ENCODE data around the gene MYOM1.
"Not testable (repeated sequence)": the region's sequence is repeated elsewhere in the genome, so short reads cannot be mapped to it uniquely, and the experiment has no call there.

The MYOM1 gene

DNA sequence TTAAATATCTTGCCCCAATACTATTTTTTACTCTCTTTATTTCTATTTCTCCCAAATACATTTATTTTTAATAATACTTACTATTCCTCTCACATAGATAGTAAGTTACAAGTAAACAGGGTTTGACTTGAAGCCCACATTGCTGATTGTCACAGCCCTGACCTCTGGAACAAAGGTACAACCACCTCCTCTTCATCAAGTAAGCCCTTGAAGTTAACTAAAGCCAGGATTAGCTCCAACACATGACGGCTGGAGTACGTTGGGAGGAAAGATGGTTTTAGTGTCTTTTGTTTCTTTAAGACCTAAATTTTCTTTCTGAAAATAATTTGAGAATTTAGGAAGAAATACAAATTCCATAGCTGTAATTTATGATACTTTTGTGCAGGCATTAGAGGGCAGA lies 949 bp downstream of the MYOM1 start:
- no peak for DNase-seq (ENCODE audit: low read depth)

DNA sequence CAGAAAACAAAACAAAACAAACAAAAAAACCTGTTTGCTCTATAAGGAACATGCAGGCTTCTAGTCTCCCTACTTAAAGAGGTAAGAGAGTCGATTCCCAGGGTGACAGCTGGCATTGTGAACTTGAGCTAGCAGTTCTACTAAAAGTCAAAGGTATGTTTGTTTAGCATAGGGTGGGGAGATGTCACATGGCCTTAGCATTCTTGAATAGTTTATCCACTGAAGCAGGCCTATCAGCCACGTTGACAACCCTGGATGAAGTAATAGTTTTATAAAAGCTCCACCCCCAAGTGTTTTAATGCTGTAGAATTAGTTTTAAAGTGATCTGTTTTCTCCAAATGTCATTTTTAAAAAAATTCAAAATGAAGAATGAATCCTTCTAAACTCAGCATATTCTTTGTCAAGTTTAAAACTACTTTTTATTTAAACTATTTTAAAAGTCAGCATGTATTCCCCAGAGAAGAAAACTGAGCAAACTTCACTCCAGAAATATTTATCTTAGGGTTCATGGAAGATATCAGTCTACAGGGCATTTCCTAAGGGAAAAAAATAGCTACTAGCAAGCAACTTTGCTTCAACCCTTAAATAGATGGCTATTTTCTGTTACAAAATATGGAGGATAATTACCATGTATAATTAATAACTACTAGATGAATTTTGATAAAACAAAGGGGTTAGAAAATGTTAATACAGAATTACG lies 1.7 kb downstream of the MYOM1 start:
- peak; percentile 42 for DNase-seq (ENCODE audit: low read depth)

DNA sequence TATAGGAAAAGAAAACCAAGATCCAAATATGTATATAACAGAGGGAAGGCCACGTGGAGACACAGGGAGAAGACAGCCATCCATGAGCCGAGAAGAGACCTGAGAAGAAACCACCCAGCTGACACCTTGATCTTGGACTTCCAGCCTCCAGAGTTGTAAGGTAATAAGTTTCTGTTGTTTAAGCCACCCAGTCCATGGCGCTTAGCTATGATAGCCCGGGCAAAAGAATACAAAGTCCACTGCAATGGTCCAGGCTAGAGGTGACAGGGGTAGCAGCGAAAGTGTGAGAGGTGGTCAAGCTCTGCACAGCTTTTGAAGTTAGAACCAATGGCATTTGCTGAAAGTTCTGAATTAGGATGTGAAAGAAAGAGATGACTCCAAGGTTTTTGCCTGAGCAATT lies 2.8 kb downstream of the MYOM1 start:
- no peak for DNase-seq (ENCODE audit: low read depth)

DNA sequence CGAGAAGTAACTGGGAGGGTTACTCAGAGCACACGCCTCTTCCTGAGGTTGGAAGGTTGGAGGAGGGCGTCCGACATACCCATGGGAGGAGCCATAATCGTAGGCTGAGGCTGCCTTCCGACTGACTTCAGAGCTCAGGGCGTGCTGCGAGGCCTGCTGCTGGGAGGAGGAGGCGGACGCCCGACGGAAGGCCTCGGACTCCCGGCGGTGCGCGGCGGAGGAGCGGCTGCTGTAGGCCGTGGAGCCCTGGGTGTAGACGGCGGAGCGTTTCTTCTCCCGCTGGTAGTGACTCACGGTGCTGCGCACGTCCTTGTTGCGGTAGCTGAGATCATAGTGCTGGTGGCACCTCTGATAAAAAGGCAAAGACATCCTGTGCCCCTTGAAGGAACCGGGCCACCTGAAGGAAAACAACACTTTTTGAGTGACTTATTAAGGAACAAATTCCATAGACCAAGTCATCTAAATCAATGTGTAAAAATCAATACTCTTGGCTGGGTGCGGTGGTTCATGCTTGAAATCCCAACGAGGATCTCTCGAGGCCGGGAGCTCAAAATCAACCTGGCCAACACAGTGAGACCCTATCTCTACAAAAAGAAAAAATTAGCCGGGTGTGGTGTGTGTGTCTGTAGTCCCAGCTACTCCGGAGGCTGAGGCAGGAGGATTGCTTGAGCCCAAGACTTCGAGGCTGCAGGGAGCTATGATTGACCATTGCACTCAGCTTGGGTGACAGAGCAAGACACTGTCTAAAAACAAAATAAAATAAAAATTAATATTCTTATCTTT lies 4.7 kb downstream of the MYOM1 start:
- DNase-seq (ENCODE audit: low read depth) = no peak

DNA sequence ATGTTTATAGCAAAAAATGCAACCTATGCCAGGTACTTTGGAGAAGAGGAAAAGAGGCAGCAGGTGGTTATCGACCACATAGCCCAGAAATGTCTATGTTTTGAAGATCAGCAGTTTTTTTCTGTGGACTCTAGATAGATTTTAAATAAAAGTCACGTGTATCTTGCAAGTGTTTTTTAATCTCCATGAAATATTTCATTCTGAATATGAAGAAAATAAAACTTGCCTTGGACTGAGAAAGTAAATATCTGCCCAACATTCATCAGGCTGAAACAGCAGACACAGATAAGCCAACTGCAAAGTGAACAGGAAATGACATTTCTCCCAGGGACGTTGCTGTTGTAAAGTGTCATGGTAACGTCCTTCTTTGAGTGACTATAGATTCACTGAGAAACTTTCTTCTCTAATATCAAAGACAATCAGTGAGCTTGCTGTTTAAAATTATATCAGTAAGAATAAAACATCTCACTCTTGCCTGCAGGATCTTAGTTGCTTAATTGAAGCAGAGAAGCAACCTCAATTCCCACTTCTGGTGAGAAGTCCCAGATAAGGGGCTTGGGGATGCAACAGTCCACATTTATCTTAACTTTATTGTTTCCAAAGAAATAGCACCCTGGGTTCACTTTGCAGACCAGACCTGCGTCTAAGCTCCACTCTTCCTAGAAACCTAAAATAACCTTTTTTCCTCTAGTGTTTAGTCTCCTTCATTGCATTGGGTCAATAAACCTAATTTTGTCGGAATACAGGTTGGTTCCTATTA lies 6.3 kb downstream of the MYOM1 start:
- peak; percentile 30 for DNase-seq (ENCODE audit: low read depth)

DNA sequence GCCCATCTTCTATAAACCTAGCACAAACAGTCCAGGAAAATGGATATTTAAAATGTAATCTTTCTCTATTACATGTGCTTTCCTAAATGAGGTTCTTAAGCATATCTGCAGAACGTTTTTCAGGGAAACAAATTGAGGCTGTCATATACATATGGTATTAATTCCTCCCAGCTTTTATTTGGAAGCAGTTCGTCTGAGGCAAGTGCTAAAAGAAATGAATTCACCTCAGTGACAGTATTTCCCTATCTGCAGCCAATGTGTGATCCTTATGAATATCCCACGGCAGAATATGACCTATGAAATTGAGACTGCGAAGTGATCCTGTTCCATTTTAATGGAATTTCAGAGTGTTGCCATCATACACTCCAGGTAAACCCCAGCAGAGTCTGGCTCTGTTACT lies 7.1 kb downstream of the MYOM1 start:
- no peak for DNase-seq (ENCODE audit: low read depth)

DNA sequence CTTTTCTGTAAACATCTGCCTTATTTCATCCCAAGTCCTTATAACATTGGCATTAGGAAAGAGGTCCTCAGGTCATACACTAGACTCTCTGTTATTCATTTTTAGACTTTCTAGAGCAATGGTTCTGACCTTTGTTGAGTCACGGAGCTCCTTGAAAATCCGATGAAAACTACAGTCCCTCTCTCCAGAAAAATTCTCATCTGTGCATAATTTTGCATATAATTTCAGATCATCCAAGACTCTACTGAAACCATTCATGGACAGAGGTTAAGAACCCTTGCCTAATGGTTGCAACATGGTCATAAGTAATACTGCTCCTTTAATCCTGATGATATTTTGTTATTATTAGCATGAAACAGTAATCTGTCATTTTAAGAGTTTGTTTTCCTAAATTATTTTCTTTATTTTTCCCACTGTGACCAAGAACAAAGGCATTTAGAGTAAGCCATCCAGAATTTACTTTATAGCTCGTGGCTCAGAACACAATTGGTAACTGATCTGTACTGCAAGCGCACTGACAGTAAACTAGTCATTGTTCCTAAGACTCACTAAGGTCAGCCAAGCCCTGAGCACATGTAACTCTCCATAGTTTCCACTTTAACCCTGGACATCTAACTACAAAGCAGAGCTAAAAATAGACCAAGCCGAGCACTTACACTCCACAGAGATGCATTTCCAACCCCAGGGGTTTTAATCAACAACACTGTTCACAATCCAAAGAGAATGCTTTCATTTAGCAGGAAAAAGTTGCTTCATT lies 8.4 kb downstream of the MYOM1 start:
- DNase-seq (ENCODE audit: low read depth) = peak; percentile 39

DNA sequence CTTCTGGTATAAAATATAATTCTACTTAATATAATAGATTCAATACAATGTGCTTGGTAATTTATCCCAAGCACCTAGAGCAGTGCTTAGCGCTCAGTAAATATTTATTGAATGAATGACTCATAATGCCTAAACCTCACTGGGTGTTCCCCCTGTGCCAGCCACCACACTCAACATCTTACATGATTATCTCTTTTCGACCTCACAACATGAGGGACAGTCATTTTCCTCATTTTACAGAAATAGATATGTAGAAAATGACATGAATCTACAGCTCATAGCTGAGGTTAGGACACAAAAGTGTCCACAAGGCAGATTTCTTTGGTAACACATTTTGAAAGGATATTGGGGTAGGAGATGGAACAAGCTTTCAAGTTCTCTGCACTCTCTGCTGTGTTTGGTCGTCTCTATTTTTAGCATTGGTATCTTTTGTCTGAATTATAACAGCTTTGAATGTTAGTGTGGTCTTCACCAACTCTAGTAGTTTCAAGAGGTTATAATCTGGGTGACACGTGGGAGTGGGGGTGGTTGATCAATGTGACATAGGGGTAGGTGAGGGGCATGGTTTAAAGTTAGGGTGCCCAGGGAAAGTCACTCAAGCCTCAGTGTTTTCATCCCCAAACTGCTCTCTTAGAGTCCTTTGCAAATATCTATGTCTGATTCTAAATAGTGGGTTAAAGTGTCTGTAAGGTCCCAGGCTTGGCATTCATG lies 9.8 kb downstream of the MYOM1 start:
- DNase-seq (ENCODE audit: low read depth) = no peak

DNA sequence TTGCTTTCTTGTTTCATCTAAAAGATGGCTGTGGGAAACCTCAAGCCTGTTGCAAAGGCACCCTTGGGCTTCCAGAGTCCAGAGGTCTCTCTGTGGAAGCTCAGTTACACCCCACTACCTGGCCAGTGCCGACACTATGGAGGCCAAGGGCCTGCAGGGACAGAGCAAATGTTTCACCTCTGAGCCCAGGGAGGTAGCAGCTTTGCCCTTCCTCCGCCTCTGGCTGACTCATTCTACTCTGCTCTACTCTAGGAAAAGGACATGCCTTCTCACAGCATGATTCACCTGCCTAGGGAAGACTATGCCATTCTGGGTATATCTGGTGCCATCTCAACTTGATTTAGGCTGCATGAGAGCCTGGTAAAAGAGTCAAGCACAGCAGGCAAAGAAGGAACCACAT lies 12.2 kb downstream of the MYOM1 start:
- DNase-seq (ENCODE audit: low read depth) = peak; percentile 31

DNA sequence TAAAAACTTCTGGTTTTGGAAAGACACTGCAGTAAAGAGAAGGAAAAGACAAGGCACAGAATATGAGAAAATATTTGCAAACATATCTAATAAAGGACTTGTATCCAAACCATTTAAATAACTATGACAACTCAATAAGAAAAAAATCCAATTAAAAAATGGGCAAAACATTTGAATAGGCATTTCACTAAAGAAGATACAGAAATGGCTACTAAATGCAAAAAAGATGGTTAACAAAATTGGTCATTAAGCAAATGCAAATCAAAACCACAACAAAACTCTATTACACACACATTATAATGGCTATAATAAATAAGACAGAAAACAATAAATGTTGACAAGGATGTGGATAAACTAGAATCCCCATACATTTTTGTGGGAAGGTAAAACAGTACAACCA lies 14.5 kb downstream of the MYOM1 start:
- no peak for DNase-seq (ENCODE audit: low read depth)

DNA sequence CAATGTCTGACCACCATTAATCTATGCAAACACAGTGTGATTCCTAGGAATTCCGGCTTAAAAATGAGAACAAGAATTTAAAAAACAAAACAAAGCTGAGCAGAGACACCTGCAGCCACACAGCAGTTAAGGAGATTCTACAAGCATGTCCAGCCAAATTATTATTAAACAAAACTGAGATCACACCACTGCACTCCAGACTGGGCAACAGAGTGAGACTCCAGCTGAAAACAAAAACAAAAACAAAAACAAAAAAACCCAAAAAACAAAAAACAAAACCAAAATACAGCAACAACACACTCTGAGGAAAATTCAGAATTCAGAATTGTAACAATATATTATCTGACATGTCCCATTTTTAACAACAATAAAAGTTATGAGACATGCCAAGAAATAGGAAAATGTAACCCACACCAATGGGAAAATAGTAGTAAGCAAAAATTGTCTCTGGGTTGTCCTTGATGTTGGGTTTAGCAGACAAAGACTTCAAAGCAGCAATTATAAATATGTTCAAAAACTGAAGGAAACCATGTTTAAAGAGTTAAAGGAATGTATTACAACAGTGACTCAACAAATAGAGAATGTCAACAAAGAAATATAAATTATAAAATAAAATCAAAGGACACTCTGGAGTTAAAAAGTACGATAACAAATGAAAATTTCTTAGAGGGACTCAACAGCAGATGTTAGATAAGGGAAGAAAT lies 19.7 kb downstream of the MYOM1 start:
- DNase-seq (ENCODE audit: low read depth) = no peak

DNA sequence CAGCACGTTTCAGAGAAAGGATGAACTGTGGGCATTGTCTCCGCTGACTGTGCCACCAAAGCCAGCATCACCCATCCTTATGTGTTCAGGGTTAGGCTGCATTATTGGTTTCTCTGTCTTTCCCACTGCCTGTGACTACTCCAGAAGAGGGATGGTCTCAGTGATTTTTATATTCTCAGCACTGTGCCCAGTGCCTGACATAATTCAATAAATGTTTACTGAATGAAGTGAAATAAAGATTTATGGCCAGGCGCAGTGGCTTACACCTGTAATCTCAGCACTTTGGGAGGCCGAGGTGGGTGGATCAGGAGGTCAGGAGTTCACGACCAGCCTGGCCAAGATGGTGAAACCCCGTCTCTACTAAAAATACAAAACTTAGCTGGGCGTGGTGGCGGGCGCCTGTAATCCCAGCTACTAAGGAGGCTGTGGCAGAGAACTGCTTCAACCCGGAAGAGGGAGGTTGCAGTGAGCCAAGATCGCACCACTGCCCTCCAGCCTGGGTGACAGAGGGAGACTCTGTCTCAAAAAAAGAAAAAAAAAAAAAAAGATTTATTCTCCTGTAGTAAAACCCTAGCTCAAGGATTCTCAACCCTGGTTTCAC lies 21.4 kb downstream of the MYOM1 start:
- not testable (repeated sequence) for DNase-seq (ENCODE audit: low read depth)

DNA sequence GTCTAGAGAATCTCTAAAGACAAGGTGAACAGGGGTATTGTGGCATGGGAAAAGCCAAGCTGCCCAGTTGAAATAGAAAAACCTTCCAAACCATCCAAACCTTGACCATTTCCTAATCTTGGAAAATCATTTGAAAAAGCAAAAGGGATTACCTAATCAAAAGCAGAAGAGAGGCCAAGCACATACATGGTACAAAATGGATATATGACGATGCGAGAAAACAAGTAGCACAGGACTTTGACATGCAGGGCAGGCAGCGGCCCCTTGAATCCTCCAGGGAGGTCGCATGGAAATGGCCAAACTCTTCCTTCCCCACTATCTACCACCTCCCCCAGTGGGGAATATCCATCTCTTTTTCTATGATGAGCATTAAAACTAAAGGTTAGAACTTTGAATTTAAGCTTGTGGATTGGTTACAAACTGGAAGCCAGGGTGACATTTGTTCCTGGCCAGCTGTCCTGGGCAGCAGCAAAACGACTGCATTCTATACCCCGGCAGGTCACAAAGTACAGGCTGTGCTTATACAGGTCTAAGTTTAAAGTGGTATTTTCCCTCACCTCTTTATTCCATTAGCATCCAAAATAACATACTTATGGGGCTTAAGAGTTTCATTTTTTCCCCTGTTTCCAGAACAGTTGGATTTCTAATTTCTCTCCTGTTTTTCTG lies 24.7 kb downstream of the MYOM1 start:
- DNase-seq (ENCODE audit: low read depth) = no peak

DNA sequence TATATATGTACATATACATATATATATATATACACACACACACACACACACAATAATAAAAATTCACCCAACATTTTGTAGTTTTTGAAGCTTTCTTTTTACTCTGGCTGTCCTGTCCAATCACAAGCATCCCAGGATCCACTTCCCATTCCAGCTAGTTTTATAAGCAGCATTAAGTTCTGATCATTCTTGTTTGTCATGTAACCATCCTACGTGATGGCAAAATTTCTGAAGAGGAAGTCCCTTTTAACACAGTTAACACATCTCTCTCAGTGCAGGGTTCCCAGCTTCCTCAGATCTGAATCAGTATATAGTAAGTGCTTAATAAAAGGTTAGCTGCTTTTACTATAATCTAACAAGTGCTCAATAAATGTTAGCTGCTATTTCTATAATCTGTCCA lies 26.4 kb downstream of the MYOM1 start:
- DNase-seq (ENCODE audit: low read depth) = no peak

DNA sequence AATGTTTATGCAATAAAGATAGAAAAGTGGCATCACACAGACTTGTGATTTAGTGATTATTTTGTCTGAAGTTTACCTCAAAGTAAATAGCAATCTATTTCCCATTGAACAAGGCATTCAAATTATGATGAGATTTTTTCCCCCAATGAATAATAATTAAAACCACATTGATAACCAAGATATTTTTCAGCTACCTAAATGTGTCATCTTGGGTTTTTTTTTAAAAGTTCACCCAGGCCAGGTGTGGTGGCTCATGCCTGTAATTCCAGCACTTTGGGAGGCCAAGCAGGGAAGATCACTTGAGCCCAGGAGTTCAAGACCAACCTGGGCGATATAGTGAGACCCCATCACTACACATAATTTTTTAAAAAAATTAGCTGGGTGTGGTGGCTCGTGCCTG lies 27.0 kb downstream of the MYOM1 start:
- DNase-seq (ENCODE audit: low read depth) = no peak

DNA sequence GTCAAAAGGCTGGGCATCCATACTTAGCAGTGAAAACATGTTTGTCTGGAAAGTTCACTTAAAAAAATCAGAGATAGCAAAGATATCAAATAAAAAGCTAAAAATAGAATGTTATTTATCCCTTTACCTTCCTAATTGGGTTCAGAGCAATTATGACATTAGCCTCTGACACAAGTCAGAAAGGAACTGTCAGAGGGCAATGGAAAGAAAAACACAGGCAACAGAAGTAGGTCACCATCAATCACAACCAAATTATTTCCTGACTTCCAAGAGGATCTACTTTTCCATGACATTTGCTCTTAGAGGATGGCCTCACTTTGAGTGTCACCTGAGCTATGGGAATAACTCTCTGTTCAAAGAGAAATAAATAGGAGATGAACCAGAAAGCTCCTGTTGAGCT lies 27.5 kb downstream of the MYOM1 start:
- no peak for DNase-seq (ENCODE audit: low read depth)

DNA sequence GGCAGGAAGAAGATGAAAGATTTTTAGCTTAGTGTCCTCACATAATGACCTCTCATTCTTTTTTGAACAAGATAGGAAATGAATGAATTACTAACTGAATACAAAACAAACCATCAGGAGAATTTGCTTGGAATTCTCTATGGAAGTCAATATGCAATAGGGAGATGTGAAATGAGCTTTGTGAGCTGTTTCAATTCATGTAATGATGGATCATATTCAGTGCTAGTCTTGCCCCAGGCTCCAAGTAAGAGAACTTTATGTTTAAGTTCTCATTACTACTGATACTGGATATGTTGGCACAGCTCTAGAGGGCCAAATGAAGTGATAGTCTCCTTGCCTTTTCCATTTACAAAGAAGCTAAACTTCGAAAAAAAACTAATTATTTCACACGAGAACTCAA lies 29.2 kb downstream of the MYOM1 start:
- DNase-seq (ENCODE audit: low read depth) = no peak

DNA sequence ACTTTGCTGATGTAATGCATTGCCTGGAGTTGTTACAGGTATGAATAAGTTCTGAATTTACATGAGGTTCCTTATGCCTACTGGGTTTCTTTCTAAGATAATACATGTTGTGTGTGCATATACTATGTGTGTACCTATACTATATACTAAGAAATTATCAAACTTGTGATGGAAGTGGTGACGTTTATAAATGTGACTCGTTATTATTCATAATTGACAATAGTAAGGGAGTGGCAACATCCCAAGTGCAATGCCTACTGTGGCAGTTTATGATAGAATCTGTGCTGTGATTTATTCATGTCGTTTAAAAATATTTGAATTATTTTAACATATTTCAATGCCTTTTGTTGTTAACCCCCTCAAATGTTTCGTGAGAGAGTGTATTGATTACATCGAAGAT lies 29.9 kb downstream of the MYOM1 start:
- no peak for DNase-seq (ENCODE audit: low read depth)

DNA sequence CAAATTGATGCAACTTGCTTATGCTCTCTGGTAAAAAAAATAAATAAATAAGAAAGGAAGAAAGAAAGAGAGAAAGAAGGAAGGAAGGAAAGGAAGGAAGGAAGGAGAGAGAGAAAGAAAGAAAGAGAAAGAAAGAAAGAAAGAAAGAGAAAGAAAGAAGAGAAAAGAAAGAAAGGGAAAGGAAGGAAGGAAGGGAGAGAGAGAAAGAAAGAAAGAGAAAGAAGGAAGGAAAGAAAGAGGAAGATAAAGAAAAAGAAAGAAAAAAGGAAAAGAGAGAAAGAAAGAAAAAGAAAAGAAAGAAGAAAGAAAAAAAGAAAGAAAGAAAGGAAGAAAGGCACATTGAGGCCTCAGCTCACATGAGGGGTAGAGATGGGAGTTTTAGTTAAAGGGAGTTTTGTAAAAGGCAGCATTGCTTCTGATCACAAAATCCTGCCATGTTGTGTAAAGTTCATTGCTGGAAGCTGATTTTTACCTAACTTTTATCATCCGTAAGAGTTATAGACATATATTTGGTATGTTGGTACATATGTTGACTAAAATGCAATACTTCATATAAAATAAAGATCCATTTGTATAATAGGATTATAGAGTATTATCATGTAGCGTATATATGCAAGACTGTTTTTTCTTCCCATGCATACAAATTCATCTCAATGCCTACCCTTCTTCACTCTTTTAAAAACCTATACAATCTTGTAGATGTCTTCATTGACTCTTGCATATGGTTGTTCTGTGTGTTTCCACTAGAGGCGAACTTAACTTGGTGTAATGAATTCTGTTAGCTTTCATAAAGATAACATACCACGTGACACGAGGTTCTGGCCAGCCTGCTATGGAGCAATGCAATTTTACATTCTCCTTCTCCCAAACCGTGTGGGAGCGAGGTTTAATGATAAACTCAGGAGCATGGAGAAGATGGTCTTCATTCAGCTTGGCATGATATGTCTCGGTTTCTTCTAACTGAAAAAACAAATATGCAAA lies 32.8 kb downstream of the MYOM1 start:
- no peak for DNase-seq (ENCODE audit: low read depth)
